ENCODE measurements around the gene TSPAN32. TPM values are rescaled to one million over a fixed set of nuclear protein-coding genes. Genes with fewer than 3 reads are reported as not detected.

TSPAN32 gene
- total RNA-seq, 1 experiment from 2014 or later, result not detected

- intact Hi-C loops (cut with micrococcal nuclease; ENCODE audit: unreplicated experiment), result no loop called here
- H3K4me3 ChIP-seq (ENCODE audit: low read depth, low read length, poor library complexity, severe bottlenecking), result peak overlapping the region; percentile 4
- DNase-seq (ENCODE audit: low spot score), result no peak
- H3K9me3 ChIP-seq (ENCODE audit: low read depth, low read length, poor library complexity, severe bottlenecking), result no peaks in the 10 kb centered on the region
- BruUV-seq (replicated peaks), result no TSS peak
- POLR2A ChIA-PET (ENCODE audit: low non-redundant PET), result no interaction called here
- no peaks in the 10 kb centered on the region for H3K36me3 ChIP-seq (ENCODE audit: insufficient read depth, low read length, poor library complexity, severe bottlenecking)
- CTCF ChIA-PET, result no interaction called here
- TF ChIP-seq EZH2 (IDR thresholded peaks at IDR 0.05; ENCODE audit: borderline replicate concordance, low read depth, low read length, poor library complexity, severe bottlenecking) (peak; percentile 91), CTCF (conservative IDR thresholded peaks at IDR 0.05; ENCODE audit: low read depth, low read length) (no peak)
- peaks cover 53% of the 10 kb centered on the region for H3K27me3 ChIP-seq (replicated peaks; ENCODE audit: insufficient read depth, low read depth, low read length, poor library complexity)
- no peak overlapping the region for H3K27ac ChIP-seq (ENCODE audit: low read depth, low read length, poor library complexity, severe bottlenecking)
- H3K4me1 ChIP-seq (ENCODE audit: insufficient read depth, low read length, poor library complexity, severe bottlenecking), result no peaks in the 10 kb centered on the region
Observed at GRCh38 chr11:2268729-2269600, 32.8 kb upstream of the TSPAN32 start.

GRCh38 chr11:2269601-2270321, 32.1 kb upstream of the TSPAN32 start:
- DNase-seq (ENCODE audit: low spot score), result peak; percentile 58
- intact Hi-C loops (cut with micrococcal nuclease; ENCODE audit: unreplicated experiment), result no loop called here
- BruUV-seq (replicated peaks), result no TSS peak
- no peaks in the 10 kb centered on the region for H3K36me3 ChIP-seq (ENCODE audit: insufficient read depth, low read length, poor library complexity, severe bottlenecking)
- peaks cover 61% of the 10 kb centered on the region for H3K27me3 ChIP-seq (replicated peaks; ENCODE audit: insufficient read depth, low read depth, low read length, poor library complexity)
- CTCF ChIA-PET, result no interaction called here
- POLR2A ChIA-PET (ENCODE audit: low non-redundant PET), result no interaction called here
- H3K4me3 ChIP-seq (ENCODE audit: low read depth, low read length, poor library complexity, severe bottlenecking), result no peak overlapping the region
- no peaks in the 10 kb centered on the region for H3K9me3 ChIP-seq (ENCODE audit: low read depth, low read length, poor library complexity, severe bottlenecking)
- no peak for TF ChIP-seq EZH2 (IDR thresholded peaks at IDR 0.05; ENCODE audit: borderline replicate concordance, low read depth, low read length, poor library complexity, severe bottlenecking)
- TF ChIP-seq CTCF (conservative IDR thresholded peaks at IDR 0.05; ENCODE audit: low read depth, low read length), result 0 out of 2 replicates have a peak, but pooled peaks have one; percentile 12
- no peak overlapping the region for H3K27ac ChIP-seq (ENCODE audit: low read depth, low read length, poor library complexity, severe bottlenecking)
- H3K4me1 ChIP-seq (ENCODE audit: insufficient read depth, low read length, poor library complexity, severe bottlenecking), result no peaks in the 10 kb centered on the region

GRCh38 chr11:2270322-2271076, 31.3 kb upstream of the TSPAN32 start, which contains the start of gene ASCL2:
ASCL2 (minus strand) TSS chr11:2270588; CDS start chr11:2270332, 256 bp downstream.
- Histone ChIP-seq H3K4me1 (ENCODE audit: insufficient read depth, low read length, poor library complexity, severe bottlenecking) (no peaks in the 10 kb centered on the region), H3K36me3 (ENCODE audit: insufficient read depth, low read length, poor library complexity, severe bottlenecking) (no peaks in the 10 kb centered on the region), H3K4me3 (ENCODE audit: low read depth, low read length, poor library complexity, severe bottlenecking) (no peak within 1 kb of the TSS), H3K9me3 (ENCODE audit: low read depth, low read length, poor library complexity, severe bottlenecking) (no peaks in the 10 kb centered on the region), H3K27me3 (replicated peaks; ENCODE audit: insufficient read depth, low read depth, low read length, poor library complexity) (peaks cover 69% of the 10 kb centered on the region), H3K27ac (ENCODE audit: low read depth, low read length, poor library complexity, severe bottlenecking) (no peak within 1 kb of the TSS)
- intact Hi-C loops (cut with micrococcal nuclease; ENCODE audit: unreplicated experiment), result no loop called here
- DNase-seq (ENCODE audit: low spot score), result no peak
- TF ChIP-seq CTCF (conservative IDR thresholded peaks at IDR 0.05; ENCODE audit: low read depth, low read length), result no peak
- peak; percentile 54 for TF ChIP-seq EZH2 (IDR thresholded peaks at IDR 0.05; ENCODE audit: borderline replicate concordance, low read depth, low read length, poor library complexity, severe bottlenecking)
- no TSS peak for BruUV-seq (replicated peaks)
- ChIA-PET CTCF (no interaction called here), POLR2A (ENCODE audit: low non-redundant PET) (no interaction called here)

Measured in A673 (cell line).